ENCODE data around the gene KIRREL3.

DNA sequence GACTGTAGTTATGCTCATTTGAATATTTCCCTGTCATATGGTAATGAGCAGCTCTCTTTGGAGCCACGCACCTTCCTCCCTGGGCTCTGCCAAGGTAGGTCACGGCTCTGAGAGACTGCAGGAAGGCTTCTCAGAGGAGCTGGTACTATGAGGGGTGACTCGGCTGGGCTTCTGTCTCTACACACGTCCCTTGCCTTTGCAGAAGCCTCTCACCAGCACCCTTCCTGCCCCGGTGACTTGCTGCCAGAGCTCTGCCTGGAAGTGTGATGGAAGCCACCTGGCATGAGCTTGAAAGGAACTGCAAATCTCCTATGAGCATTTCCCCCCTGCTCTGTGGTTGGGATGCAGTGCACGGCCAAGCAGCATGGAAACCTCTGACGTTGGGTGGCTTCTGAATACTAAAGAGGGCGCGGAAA, 74.2 kb downstream of the KIRREL3 start:
- TF ChIP-seq ZNF274 (IDR thresholded peaks at IDR 0.05; ENCODE audit: low read depth, low read length) (no peak), YY1 (IDR thresholded peaks at IDR 0.05; ENCODE audit: insufficient read depth, insufficient read length) (no peak)

Data from NT2/D1 (cell line).